Effector CD4-positive, alpha-beta T cell (primary cell): Measurements from ENCODE around the gene ZG16B. TPM values are rescaled to one million over a fixed set of nuclear protein-coding genes. Genes with fewer than 3 reads are reported as not detected.

Source experiments
- DNase-seq: peaks from one replicate; pipeline ENCODE4 v3.0.0-alpha.2; 2020
- total RNA-seq: gene quantifications from one replicate; lab custom pipeline; 2026; lab: John Stamatoyannopoulos, UW

Gene ZG16B
- not detected for total RNA-seq

DNA sequence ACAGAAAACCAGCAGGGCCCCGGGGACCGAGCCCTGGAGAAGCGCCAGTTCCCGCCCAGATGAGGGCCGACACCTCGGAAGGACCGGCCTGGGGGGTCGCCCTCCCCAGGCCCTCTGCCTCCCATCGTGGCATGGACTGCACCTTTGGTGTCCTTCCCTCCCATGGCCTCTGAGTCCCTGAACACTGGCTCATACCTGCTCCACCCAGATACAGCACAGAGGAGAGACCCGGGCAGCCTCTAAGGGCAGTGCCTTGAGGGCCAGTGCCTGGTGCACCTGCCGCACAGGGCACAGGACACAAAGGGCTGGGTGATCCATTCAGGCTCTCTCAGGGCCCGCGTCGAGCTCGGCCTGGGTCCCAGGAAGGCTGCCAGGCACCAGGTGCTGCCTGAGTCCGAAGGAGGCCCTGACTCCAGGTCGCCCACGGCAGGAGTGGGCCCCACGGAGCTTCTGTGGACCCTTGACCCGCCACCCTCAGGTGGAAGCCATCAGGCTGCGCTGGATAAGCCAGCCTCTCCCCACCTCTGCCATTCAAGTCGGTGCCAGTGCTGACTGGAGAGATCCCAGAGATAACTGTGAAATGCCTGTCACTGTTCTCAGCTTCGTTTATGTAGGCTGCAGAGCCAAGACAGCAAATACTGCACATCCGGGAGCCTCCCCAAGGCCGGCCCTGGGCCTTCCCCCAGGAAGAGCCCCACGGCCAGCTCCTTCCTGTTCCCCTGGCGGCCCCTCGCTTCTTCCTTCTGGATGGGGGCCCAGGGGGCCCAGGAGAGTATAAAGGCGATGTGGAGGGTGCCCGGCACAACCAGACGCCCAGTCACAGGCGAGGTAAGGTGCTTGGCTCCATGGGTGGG, at the start of gene ZG16B:
Gene ZG16B (plus strand): TSS at position 803 of the 854 bp plus-strand sequence. CDS start 139 bp downstream, outside the sequence.
- DNase-seq = no peak

DNA sequence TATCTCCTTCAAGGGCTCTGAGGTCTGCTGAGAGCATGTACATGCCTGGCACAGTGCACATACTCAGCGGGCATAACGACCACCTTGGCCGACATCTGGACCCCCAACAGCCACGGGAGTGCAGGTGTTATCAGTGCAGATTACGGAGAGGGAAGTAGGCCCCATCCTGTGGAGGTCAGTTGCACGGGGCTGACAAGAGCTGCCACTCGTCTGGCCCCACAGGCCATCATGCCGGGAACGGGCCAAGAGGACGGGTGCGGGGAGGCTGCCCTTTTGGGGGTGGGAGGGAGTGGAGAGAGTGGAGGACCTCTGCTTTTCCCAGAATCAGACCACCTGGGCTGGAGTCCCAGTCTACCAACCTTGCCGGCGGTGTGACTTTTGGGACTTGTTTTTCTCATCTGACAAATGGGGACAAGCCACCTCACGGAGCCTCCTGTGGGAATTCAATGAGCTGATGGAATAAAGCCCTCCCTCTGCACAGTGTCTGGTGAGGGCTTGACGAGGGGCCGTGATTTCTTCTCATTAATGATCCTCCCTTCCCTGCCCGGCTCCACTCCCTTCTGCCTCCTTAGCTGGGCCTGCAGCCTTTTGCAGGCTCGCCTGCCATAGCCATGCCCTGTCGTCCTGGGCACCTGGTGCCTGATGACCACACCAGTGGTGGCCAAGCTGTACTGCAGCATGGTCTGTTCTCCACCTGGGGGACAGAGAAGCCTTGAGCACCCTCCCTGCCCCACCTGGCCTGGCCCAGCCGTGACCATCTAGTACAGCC, 47.3 kb upstream of the ZG16B start:
- DNase-seq = no peak

- no peak for DNase-seq
These were observed 46.3 kb upstream of the ZG16B start for GRCh38 chr16:2783581-2784357.

- no peak for DNase-seq
These were observed 45.6 kb upstream of the ZG16B start for GRCh38 chr16:2784358-2785100.

DNA sequence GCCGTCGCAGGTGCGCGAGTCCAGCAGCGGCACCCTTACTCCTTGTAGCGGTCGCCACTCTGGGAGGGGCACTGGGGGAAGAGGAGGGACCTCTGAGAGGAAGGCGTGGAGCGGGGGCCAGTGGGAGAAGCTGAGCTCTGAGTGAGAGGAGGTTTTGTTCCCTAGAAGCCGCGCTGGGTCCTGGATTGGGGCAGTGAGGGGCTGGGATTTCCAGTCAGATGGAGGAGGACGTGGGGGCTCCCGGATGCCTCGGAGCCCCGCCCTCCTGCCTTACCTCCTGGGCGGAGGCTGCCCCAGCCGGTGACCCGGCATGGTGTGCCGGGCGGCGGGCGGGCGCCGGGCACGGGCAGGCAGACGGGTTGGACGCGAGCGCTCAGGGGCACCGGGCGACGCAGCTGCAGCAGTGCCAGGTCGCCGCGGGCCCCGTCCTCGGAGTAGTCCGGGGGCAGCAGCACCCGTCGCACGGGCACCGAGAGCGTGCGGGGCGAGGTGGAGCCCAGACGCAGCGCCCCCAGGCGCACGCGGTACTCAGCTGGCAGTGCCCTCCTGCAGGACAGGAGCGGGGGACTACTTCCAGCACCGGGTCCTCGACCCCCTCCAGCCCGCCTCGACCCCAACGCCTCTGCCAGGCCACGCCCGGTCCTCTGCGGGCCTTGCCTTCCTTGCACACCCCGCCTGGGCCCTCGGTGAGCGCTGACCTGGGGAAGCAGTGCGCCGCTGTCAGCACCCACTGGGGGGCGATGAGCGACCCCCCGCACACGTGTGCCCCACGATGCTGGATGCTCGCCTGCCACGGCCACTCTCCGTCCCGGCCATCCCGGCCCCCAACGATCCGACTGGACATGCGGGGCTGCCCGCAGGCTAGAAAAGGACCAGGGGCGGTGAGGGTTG, 44.8 kb upstream of the ZG16B start:
- no peak for DNase-seq

DNA sequence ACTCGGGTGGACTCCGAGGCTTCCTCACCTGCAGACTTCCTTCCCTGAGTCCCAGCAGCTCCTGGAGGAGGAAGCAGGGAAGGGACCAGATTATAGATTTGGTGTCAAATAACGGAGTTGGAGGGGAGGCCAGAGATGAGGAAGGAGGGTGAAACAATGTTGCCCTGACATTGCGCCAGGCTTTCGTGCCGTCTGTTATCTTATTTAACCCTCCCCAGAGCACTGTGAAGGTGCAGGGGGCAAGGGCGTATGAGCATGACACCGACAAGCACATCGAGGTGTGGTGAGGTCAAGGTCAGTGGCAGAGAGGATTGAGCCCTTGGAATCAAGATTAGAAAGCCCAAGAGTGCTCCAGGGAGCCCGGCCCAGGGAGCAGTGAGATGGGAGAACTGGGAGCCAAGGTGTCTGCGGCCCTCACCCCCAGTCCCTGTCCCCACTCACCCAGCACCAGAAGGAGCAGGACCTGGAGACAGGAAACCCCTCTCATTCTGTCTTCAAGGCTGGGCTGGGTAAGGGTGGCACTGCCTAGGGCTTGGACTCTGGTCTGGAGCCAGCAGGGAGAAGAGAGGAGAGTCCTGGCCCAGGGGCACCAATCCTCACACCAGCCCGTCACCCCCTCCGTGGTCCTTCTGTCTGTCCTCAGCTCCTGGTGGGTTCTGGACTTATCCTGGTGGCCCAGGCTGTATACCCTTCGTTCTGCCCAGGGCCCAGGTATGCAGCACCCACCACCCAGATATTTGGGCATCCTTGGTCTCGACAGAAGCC, 43.9 kb upstream of the ZG16B start:
- no peak for DNase-seq

DNA sequence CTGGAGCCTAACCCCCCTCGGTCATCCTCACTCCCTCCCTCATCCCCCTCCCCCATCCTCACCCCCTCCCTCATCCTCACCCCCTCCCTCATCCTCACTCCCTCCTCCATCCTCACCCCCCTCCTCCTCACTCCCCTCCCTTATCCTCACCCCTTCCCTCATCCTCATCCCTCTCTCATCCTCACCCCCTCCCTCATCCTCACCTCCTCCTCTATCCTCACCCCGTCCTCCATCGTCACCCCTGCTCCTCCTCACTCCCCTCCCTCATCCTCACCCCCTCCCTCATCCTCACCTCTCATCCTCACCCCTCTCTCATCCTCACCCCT, 43.3 kb upstream of the ZG16B start:
- no peak for DNase-seq

- no peak for DNase-seq
These were observed 42.7 kb upstream of the ZG16B start, which contains the start of gene PRSS33 for GRCh38 chr16:2787406-2787805. Gene PRSS33, minus strand, starts transcription at chr16:2787560. Its CDS starts 1,013 bp downstream, at chr16:2786547.

DNA sequence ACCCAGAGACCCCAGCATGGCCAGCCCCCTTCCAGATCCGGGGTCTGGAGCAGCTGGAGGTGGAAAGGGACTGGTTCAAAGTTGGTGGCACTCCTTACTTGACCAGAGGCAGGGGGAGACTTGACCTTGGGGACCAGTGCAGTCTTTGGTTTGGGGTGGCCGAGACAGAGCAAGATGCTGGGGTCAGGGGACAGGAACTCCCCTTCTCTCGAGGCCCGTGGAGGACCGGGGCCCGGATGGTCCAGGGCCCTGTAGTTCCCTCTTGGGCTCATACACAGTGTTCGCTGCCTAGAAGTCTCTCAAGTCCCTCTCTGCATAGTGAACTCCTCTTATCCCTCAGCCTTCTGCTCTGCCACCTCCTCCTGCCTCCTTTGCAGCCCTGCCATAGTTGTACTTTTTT, 42.1 kb upstream of the ZG16B start:
- DNase-seq = no peak

DNA sequence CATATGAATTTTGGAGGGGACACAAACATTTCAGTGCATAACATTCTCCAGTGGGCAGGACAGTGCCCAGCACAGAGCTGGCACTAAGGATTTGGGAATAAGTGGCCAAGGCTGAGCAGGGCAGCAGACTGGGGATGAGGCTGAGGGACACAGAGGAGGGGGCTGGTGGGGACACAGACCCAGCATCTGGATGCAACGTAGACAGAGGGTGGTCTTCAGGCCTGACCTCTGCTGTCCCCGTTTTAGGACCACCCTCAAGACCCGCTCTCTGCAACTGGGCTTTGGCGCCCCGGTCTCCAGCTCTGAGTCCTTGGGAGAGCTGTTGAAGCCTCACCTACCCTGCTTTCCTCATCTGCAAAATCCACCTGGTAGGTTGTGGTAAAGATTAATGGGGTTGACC, 39.5 kb upstream of the ZG16B start:
- DNase-seq = no peak

DNA sequence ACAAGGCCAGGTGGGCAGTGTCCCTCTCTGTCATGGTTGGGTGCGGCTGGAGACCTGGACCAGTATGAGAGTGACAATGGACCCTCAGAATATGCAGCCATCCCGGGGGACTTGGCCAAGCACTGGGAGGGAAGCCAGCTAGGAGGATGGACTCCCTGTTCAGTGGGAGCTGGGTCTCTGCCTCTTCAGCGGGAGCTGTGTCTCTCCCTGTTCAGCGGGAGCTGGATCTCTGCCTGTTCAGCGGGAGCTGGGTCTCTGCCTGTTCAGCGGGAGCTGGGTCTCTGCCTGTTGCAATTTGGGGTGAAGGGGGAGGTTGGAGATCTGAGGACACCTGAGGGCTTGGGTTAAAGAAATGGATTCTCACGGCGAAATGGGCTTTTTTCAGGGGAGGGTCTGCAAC, 38.9 kb upstream of the ZG16B start:
- no peak for DNase-seq

GRCh38 chr16:2792940-2793339, 37.2 kb upstream of the ZG16B start:
- DNase-seq = no peak

DNA sequence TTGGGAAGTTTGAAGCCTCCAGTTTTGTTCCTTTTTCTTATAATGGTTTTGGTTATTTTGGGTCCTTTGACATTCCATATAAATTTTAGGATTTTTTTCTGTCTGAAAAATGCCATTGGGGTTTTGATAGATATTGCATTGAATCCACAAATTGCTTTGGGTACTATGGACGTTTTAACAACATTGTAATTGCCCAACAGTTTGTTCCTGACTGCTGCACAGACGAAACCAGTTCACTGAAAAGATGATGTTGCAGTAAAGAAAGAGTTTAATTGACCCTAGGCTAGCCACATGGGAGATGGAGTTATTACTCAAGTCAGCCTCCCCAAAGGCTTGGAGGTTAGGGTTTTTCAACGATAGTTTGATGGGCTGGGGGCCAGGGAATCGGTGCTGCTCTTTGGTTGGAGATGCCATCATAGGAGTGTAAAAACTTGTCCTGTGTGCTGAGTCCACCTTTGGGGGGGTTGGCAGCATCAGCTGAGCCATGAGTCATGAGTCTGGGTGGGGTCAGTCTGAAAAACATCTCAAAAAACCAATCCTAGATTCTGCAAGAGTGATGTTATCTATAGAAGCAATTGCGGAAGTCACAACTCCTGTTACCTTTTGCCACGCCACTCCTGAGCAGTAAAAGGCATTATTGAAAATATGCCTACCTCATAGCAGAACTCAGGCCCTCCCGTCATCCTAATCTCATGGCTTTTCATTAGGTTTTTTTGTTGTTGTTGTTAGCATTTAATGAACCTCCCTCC, 34.5 kb upstream of the ZG16B start:
- no peak for DNase-seq

DNA sequence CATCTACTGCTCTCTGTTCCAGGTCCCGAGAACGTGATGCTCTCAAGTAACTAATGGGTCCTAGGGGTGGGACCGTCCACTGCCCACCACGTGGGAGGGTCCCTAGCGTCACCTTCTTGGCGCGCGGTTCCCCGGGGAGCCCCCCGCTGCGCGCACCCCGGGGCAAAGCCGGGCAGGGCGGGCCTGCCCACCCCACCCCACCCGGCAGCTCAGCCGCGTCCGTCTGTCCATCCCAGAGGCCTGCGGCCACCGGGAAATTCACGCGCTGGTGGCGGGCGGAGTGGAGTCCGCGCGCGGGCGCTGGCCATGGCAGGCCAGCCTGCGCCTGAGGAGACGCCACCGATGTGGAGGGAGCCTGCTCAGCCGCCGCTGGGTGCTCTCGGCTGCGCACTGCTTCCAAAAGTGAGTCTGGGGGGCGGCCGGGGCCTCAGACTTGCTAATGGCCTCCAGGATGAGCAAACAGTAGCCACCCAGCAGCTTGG, 31.3 kb upstream of the ZG16B start:
- DNase-seq = no peak

DNA sequence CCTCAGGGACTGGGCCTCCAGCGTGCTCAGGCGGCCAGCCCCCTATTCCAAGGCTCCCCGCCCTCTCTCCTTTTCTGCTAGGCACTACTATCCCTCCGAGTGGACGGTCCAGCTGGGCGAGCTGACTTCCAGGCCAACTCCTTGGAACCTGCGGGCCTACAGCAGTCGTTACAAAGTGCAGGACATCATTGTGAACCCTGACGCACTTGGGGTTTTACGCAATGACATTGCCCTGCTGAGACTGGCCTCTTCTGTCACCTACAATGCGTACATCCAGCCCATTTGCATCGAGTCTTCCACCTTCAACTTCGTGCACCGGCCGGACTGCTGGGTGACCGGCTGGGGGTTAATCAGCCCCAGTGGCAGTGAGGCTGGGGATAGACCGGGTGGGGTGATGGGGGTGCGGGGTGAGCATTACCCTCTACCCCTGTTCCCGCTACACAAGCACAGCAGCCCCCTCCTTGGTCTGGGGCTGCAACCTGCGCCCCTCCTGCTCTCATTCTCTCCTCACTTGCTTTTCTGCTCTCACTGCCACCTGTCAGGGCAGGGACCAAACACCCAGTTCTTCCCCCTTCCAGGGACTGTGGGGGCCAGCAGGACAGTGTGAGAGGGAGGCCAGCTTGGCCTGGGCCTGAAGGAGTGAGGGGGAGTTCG, 30.8 kb upstream of the ZG16B start:
- DNase-seq = no peak

- no peak for DNase-seq
These were observed 30.3 kb upstream of the ZG16B start for GRCh38 chr16:2799859-2800226.

GRCh38 chr16:2803545-2804195, 26.4 kb upstream of the ZG16B start:
- no peak for DNase-seq

DNA sequence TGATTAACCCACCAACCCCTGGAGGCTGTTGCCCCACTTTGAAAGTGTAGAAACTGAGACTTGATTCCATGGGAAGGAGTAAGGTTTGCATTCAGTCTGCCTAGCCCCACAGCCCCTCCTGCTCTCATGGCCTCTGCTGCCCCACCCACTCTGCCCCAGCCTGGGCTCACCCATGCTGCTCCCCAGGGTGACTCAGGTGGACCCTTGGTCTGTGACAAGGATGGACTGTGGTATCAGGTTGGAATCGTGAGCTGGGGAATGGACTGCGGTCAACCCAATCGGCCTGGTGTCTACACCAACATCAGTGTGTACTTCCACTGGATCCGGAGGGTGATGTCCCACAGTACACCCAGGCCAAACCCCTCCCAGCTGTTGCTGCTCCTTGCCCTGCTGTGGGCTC, 25.4 kb upstream of the ZG16B start:
- DNase-seq = no peak

DNA sequence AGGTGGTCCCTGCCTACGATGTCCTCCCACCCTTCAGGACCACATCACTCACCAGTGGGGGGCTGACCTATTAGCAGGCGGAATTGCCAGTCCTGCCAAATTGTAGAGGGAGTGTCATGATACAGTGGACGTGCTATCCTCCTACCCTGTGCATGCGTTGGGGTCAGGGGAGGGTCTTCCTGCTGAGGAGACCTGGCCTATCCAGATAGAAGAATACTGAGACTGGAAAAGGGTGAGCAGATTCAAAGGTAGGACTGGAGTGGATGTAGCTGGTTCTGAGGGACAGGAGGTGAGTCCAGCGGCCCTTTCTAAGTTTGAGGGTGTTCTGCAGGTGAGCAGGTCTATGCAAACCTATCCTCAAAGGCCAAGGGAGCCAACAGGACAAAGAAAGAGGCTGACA, 23.8 kb upstream of the ZG16B start:
- no peak for DNase-seq
